NCI-H748 (cell line): Measurements from ENCODE around the gene MYO1C.
"Not testable (repeated sequence)": the region's sequence is repeated elsewhere in the genome, so short reads cannot be mapped to it uniquely, and the experiment has no call there.

Source experiments
- DNase-seq: peaks from one replicate; lab custom pipeline; 2025; ENCODE audit not compliant: unreplicated experiment; lab: John Stamatoyannopoulos, UW

The MYO1C gene

DNA sequence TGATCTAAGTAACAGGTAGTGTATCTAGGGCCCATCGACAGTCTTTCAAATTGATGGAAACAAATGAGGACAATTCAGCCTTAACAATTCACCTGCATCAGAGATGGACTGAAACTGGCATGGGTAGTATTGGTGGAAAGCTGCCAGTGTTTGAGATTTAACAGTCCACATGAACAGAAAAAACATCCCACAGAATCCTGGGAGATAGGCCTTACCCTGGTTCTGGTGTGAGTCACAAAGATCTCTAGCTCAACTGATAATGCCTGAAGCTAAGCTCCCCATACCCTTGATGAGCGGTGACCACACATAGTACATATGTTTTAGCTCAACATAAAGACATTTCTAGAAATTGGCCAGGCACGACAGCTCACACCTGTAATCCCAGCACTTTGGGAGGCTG, 58.3 kb downstream of the MYO1C start:
- no peak for DNase-seq

DNA sequence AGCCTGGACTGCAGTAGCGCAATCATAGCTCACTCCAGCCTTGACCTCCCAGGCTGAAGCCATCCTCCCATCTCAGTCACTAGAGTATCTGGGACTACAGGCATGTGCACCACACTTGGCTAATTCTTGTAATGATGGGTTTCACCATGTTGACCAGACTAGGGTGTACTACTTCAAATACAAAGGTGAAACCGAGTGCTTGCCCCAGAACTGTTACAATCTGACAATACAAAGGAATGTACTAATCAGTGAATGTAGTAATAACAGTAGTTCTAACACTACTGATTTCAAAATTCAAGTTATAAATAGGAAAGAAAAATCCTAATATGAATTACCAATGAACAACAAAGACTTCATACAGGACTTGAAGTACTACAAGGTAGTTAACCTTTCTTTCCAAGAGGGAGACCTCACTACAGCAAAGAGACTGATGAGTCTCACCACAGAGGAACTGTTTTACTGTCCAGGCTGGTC, 60.8 kb downstream of the MYO1C start:
- DNase-seq: no peak

GRCh38 chr17:1423456-1424135, 68.9 kb downstream of the MYO1C start:
- DNase-seq: no peak

- DNase-seq: no peak
Observed at GRCh38 chr17:1422885-1423284, 69.6 kb downstream of the MYO1C start.

DNA sequence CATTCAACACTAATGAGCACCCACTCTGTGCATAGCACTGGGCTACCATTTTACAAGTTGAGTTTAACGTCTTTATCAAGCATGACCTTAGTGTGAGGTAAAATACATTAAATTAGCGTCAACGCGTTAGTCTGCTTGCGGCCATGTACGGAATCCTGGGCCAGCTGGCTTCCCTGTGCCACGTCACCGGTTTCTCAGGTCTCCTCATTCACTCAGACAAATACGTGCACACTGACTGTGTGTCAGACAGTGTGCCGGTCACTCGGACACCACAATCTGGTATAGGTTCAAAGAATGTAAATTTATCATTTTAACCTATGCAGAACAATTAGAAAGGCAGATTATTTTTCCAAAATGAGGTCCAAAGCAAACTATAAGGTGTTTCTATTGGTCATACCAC, 71.0 kb downstream of the MYO1C start:
- DNase-seq: no peak

DNA sequence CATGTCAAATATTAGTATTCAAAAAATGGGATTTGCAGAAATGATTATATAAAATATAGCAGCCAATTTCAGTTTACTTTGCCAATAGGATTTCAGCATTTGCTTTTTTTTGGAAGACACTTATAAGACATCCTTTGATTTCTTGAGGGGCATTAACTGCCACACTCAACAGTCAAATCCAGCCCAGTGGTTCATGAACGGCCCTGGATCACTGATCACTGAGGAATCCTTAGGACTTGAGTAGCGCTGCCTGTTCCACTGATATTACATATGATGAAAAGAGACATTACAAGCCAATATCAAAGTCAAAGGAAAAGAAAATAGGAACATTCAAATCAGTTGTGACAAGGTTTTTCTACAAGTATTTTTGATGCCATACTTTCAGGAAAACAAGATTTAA, 71.5 kb downstream of the MYO1C start:
- DNase-seq: no peak

DNA sequence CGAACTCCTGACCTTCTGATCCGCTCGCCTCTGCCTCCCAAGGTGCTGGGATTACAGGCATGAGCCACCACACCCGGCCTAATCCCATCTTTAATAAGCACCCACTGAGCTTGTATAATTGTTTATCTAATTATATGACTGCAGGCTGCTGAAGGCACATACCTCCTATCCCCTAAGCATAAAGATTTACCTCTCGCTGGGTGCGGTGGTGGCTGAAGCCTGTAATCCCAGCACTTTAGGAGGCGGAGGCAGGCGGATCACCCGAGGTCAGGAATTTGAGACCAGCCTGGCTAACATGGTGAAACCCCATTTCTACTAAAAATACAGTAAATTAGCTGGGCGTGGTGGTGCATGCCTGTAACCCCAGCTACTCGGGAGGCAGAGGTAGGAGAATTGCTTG, 72.3 kb downstream of the MYO1C start:
- DNase-seq: no peak

DNA sequence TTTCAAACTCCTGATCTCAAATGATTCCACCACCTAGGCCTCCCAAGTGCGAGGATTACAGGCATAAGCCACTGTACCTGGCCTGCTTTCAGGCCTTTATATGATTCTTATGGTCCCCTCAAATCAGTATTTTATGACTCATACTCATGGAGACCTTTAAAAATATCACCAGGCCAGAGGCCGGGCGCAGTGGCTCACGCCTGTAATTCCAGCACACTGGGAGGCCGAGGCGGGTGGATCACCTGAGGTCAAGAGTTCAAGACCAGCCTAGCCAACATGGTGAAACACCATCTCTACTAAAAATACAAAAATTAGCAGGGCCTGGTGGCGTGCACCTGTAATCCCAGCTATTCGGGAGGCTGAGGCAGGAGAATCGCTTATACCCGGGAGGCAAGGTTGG, 74.0 kb downstream of the MYO1C start:
- DNase-seq: not testable (repeated sequence)

- DNase-seq: no peak
Observed at GRCh38 chr17:1416414-1416813, 76.1 kb downstream of the MYO1C start.

- no peak for DNase-seq
Observed at GRCh38 chr17:1414634-1415033, 77.9 kb downstream of the MYO1C start.
